CD4-positive, alpha-beta T cell treated with Interleukin-17A for 1 hour (primary cell): ENCODE measurements around the gene NDST1.

ENCODE experiments used
- DNase-seq: peaks from one replicate; pipeline ENCODE4 v3.0.0-alpha.2; 2020

The NDST1 gene

DNA sequence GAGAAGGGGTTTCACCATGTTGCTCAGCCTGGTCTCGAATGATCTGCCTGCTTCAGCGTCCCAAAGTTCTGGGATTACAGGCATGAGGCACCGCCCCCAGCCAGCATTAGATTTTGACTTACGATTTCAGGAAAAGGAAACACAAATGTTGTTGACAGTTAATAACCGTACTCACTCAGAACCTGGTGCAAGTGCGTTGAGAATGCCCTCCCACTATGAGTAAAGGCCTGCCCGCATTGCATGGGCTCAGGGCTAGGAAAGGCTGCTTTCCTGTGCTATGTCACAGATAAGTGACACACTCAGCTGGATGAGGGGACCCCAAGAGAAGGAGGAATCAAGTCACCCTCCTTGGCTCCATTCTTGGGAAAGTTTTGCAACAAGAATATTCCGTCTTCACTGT lies 42.4 kb downstream of the NDST1 start:
- no peak for DNase-seq

DNA sequence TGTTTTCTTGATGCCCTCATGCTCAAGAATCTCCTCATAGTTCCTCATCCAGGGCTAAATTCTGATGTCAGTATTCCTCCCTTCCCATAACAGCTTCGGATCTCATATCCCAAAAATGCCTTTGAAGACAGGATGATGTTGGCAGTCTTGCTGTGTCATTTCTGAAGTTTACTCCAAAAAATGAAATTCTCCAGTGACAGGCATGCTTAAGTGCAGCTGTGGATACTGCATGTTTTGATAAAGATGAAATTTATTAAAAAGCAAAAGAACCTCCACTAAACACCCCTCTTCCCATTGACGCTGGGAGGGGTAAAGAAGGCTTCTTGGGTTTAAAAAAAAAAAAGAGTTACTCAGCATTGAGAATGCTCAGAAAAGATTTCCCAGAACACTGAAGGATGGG lies 43.1 kb downstream of the NDST1 start:
- DNase-seq = no peak

GRCh38 chr5:150553402-150553801 lies 45.5 kb downstream of the NDST1 start:
- DNase-seq = no peak

- no peak for DNase-seq
Observed at GRCh38 chr5:150553911-150554310, 46.0 kb downstream of the NDST1 start.

DNA sequence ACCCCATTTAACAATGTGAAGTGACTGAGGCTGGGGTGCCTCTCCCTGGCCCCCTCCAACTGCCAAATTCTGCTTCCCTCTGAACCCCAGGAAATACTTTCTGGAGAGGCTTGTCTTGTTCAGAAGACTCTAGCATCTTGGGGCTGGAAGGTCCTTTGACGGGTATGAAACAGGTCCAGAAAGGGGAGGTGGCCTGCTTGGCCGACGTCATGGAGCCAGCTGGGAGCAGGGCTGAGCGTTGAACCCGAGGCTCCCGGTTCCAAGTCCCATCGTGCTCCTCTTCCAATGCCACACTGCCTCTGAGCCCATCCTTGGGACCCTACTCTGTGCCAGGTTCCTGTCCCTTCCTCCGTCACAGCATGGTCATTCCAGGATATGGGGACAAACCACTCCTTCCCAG lies 46.9 kb downstream of the NDST1 start:
- DNase-seq = no peak

GRCh38 chr5:150556106-150556505 lies 48.2 kb downstream of the NDST1 start:
- no peak for DNase-seq

DNA sequence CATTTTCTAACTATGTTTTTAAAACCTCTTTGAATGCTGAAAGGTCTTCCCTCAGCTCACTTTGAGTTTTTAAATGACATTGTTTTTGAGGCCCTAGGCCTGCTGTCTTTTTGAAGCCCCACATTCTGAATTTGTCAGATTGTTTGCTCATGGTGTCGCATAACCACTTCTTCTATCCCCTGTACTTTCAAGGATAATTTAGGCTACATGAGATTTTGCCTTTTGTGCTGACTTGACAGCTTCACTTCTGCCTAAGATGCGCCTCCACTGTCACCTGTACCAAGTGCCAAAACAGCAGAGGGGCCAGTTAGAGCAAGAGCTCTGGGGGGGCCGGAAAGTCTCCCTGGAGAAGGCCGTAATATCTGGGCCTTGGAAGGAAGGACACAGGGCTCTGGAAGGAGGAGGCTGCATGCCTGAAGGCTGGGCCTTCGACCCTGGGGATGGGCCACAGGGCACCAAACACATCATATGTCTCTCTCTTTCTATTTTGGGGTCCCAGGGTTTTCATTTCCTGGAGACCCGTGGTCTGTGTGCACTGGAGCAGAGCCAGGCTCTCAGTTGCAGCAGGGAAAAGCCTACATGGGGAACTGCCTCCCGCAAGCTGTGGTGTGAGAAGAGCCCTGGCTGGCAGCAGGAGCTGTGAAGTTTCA lies 49.1 kb downstream of the NDST1 start:
- no peak for DNase-seq

GRCh38 chr5:150557509-150557872 lies 49.6 kb downstream of the NDST1 start:
- no peak for DNase-seq

DNA sequence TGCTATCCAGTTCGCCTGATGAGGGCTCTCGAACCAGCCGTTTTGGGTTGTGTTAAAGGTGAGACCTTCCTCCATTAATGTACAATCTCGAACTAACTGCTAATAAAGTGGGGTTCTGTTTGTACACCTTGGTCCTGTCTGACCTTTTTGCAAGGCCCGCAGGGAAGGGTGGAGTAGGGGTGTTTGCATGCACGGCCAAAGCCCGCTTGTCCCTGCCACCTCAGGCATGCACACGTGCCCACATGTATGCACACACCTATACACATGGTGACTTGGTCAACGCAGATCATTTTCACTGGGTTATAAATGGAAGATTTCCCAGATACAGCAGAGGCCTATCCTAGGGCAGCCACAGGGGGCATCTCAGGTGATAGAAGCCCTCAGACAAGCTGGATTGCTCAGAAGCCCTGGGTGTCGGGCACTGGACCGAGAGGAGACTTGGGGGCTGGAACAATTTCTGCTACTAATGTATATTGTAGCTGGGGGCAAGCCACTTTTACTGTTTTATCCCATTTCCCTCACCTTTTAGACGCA lies 50.2 kb downstream of the NDST1 start:
- no peak for DNase-seq

DNA sequence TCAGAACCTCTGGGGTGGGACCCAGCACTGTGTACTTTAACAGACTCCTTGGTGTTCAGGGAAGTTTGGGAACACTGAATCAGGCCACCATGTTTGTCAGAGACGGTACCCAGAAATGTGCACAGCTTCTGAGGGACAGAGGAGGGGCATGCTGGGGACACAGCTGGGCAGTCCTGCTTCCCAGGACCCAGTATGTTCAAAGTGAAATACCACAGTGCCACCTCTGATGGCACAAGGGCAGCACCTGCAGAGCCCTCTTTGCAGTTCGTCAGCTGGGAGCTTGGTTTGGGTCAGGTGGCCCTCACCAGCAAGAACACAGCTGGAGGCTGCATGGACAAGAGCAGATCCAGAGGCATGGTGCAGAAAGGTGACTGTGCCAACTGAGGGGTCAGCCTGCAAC lies 51.2 kb downstream of the NDST1 start:
- no peak for DNase-seq

GRCh38 chr5:150559701-150560100 lies 51.8 kb downstream of the NDST1 start:
- no peak for DNase-seq

DNA sequence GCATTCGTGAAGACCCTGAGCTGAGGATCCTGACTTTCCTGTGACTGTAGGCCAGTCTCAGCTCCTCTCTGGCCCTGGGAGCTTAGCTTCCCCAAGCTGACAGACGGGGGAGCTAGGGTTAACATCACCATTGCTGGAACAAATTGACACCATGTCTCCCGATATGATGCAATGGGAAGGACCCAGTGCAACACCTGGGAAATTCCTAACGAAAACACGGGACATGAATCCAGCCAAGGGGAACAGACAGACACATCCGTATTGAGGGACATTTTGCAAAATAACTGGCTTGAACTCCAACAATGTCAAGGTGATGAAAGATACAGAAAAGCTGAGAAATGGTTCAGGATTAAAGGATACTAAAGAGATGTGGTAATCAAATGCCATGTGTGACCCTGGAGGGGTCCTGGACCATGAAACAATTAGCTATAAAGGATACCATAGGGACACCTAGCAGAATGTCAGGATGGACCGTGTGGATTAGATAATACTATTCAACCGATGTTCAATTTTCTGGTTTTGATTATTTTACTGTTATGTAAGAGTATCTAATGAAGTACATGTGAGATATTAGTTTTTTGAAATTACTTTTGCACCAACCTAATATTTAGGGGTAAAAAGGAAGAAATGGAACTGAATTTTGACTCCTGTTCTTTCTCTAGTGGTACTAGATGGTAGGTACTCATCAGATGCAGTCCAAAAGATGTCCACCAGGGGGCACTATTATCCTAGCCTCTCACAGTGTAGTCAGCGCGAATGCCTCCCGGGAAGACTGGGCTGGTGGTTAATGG lies 52.7 kb downstream of the NDST1 start:
- DNase-seq = peak; percentile 87

DNA sequence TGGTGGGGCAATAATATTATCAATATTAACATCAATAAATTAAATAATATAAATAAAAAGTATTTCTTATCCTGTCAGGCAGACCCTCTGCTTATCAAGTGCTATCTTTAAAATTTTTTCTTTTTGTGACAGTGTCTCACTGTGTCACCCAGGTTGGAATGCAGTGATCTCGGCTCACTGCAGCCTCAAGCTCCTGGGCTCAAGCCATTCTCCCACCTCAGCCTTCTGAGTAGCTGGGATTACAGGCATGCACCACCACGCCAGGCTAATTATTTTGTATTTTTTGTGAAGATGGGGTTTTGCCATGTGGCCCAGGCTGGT lies 53.2 kb downstream of the NDST1 start:
- no peak for DNase-seq

DNA sequence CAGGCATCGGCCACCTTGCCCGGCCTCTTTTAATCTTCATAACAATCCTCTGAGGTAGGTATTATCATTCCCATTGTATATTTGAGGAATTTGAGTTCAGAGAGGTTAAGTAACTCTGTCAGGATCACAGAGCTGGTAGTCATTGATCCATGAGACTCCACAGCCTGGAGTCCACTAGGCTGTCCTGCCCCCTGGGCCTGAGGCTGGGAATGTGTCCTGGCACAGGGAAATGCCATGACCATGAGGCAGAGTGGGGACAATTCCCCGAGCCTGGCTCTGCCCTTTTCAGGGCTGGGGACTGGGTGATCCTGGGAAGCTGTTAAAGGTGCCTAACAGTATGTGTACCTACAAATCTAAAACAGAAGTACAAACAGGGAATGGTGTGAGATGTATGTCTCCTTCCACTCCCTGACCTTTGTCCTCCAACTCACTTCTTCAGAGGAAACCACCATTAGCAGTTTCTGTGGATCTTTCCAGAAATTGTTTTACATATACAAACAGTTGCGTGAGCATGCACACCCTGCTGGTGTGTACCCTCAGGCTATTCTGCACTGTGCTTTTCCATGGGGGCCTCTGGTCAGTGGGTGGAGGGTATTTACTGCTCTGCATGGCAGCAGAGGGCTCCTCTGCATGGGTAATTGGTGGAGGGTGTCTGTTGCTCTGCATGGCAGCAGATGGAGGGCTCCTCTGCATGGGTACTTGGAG lies 53.8 kb downstream of the NDST1 start:
- no peak for DNase-seq

DNA sequence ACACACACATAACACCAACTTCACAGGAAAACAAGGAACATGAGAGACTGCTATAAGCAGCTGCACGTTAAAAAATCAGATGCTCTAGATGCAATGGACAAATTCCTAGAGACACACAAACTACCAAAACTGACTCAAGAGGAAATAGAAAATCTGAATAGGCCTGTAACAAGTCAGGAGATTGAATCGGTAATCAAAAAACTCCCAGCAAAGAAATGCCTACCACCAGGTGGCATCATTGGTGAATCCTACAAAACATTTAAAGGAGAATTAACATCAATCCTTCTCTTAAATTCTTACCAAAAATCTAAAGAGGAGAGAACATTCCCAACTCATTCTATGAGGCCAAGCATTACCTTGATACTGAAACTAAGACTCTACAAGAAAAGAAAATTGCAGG lies 54.9 kb downstream of the NDST1 start:
- peak; percentile 23 for DNase-seq

DNA sequence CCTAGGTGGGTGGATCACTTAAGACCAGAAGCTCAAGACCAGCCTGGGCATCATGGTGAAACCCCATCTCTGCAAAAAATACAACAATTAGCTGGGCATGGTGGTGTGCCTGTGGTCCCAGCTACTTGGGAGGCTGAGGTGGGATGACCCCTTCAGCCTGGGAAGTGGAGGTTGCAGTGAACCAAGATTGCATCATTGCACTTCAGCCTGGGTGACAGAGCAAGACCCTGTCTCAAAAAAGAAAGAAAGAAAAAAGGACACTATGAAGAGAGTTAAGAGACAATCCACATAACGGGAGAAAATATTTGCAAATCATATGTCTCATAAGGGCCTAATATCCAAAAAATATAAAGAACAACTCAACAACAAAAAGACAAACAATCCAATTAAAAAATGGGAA lies 57.9 kb downstream of the NDST1 start:
- DNase-seq = no peak

DNA sequence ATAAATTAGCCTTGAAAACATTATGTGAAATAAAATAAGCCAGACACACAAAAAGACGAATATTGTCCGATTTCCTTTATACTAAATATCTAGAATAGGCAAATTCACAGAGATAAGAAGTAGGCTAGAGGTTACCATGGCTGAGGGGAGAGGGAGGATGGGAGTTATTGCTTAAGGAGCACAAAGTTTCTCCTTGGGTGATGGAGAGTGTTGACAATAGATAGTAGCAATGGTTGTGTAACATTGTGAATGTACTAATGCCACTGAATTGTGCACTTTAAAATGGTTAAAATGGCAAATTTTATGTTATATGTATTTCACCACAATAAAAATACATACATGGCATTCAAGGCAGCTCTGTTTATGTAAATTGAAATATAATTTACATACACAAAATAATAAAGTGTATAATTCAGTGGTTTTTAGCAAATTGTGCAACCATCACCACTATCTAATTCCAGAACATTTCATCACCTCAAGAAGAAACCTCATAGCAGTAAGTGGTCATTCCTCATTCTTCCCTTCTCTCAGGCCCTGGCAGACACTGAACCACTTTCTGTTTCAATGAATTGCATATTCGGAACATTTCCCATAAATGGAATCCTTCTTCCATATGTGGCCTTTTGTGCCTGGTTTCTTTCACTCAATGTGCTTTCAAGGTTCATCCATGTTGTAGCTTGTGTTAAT lies 59.2 kb downstream of the NDST1 start:
- no peak for DNase-seq

DNA sequence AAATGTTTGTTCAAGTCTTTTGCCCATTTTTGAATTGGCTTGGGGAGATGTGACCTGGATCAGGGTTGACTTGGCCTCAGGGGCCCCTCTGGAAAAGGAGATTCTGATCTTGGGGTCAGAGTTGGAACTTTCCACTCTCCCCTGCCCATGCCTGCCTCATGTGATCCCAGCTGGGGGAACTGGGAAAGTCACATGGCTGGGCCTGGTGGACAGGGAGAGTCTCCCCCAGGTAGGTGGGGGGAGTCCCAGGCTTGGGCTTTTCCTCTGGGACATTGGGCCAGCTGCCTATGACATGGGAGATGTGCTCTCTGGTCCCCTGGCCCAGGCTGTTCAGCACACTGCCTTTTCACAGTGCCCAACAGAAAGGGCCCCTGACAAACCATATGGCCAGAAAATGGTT lies 60.7 kb downstream of the NDST1 start:
- no peak for DNase-seq

GRCh38 chr5:150570333-150570732 lies 62.4 kb downstream of the NDST1 start:
- no peak for DNase-seq

GRCh38 chr5:150571836-150572235 lies 63.9 kb downstream of the NDST1 start:
- DNase-seq = no peak

DNA sequence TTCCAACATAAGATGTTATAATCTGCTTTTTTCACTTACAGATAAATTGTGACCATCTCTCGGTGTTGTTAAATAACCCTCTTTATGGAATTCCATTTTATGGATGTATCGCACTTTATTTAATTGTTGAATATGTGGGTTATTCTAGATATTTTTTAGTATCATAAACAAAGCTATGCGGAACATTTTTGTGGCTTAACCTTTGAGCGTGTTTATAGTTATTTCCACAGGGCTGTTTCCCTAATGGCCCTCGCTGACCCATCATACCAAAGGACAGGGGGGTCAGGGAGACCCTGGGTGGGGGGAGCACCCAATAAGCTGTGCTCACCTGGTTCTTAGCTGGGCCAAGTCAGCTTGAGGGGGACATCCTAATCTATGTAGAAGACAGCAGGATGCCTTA lies 65.3 kb downstream of the NDST1 start:
- no peak for DNase-seq

DNA sequence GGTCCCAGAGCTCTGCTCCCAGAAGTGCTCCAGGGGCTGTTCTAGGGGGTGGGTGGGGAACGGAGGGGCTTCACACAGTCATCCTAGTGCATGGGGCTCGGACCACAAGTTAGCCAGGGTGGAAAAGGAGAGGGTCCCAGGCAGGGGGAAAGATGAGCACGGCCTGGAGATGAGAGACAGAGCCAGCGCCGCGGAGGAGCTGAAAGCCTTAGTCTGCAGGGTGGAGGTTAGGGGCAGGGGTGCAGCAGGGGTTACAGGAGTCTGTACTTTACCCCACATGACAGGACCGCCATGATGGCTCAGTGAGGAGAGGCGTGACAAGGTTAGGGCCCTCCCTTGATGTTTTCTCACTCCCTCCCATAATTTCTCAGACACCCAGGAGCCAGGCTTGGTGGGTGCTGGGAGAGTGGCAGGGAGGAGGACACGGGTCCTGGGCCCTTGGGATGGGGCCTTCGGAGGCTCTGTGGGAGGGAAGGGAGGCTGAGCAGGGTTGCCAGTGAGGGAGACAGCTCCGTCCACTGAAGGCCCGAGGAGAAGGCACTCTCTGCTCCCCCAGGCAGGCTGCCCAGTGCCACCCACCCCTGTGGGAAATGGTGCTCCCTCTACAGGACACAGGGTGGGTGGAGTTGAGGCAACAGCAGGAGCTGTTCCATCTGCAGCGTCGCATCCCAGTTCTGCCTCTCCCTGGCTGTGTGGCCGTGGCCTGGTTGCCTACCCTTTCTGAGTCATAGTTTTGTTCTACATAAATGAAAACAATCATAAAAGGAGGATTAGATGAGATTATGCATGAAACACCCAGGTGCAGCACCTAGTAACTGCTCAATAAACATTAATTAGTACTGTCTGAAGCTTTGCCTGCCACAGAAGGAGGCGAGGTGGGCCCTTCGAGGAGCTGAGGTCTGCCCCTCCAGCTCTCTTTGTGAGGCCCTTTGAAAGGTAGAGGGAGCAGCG lies 66.2 kb downstream of the NDST1 start:
- no peak for DNase-seq
